ENCODE results near the gene PRKN. TPM values are rescaled to one million over a fixed set of nuclear protein-coding genes. Genes with fewer than 3 reads are reported as not detected.

PRKN gene
- total RNA-seq, 4 donors from 2014 or later, result 5.5 to 17.9 (median 6.8) TPM

GRCh38 chr6:162442687-162443086, 284.9 kb downstream of the PRKN start:
- TF ChIP-seq, protein P1, sequence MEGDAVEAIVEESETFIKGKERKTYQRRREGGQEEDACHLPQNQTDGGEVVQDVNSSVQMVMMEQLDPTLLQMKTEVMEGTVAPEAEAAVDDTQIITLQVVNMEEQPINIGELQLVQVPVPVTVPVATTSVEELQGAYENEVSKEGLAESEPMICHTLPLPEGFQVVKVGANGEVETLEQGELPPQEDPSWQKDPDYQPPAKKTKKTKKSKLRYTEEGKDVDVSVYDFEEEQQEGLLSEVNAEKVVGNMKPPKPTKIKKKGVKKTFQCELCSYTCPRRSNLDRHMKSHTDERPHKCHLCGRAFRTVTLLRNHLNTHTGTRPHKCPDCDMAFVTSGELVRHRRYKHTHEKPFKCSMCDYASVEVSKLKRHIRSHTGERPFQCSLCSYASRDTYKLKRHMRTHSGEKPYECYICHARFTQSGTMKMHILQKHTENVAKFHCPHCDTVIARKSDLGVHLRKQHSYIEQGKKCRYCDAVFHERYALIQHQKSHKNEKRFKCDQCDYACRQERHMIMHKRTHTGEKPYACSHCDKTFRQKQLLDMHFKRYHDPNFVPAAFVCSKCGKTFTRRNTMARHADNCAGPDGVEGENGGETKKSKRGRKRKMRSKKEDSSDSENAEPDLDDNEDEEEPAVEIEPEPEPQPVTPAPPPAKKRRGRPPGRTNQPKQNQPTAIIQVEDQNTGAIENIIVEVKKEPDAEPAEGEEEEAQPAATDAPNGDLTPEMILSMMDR (IDR thresholded peaks at IDR 0.05), result peak; percentile 15 to 32 (median 19)
- no peak for TF ChIP-seq EP300 (IDR thresholded peaks at IDR 0.05)
- no peak overlapping the region for H3K27ac ChIP-seq
- H3K9me3 ChIP-seq, result peaks cover 0 to 19% (median 0%) of the 10 kb centered on the region in 4 donors
- 44 to 47% methylated on average over 6 of the region's 6 CpGs for WGBS, 2 donors
- DNase-seq (ENCODE audit: low spot score in 2 of 2), result no peak
- H3K4me1 ChIP-seq, result no peaks in the 10 kb centered on the region
- peaks cover 0 to 25% (median 0%) of the 10 kb centered on the region in 3 donors for H3K36me3 ChIP-seq
- no peak overlapping the region for H3K4me3 ChIP-seq
- no peaks in the 10 kb centered on the region for H3K27me3 ChIP-seq

DNA sequence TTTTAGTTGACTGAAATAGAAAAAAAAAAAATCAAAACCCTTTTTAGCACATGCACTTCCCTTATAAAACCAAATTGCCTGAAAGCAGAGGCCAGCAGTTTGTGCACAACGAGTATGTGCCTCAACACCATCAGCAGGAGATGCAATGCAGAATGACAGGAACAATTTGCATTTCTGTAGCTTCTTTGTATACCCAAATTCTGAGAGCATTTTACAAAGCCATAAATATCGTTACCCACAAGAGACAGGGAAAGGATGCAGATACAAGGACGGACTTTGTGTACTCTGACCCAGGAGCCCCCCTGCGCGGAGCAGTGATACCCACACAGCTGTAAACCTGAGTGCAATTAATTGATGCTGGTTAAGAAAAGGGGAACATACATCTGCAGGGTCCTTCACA, 285.6 kb downstream of the PRKN start:
- H3K4me3 ChIP-seq, result no peak overlapping the region
- H3K36me3 ChIP-seq, result peaks cover 0 to 25% (median 0%) of the 10 kb centered on the region in 3 donors
- H3K27me3 ChIP-seq, result no peaks in the 10 kb centered on the region
- no peaks in the 10 kb centered on the region for H3K4me1 ChIP-seq
- peaks cover 0 to 23% (median 0%) of the 10 kb centered on the region in 4 donors for H3K9me3 ChIP-seq
- WGBS, 2 donors, result 69 to 81% methylated on average over 5 of the region's 5 CpGs
- DNase-seq (ENCODE audit: low spot score in 2 of 2), result no peak
- H3K27ac ChIP-seq, result no peak overlapping the region
- TF ChIP-seq POLR2A (IDR thresholded peaks at IDR 0.05) (no peak), EP300 (IDR thresholded peaks at IDR 0.05) (no peak)
- TF ChIP-seq, protein P1 (IDR thresholded peaks at IDR 0.05), result no peak

DNA sequence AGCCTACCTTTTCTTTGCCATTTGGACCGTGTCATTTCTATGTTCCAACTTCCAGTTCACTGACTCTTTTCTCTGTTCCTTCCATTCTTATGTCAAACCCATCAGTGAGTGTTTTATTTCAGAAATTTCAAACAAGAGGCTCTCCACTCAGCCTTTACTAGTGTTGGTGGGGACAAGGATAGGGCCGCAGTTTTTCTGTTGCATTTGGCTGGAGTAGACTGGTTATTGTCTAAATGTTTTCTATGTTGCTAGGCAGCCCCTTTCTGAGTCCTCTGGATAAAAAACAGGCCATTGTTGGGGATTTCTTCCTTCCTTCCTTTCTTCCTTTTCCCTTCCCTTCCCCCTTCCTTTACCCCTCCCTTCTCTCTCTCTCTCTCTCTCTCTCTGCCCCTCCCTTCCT, 288.6 kb downstream of the PRKN start:
- Histone ChIP-seq H3K27me3 (no peaks in the 10 kb centered on the region), H3K4me3 (no peak overlapping the region), H3K36me3 (peaks cover 0 to 25% (median 0%) of the 10 kb centered on the region in 3 donors), H3K9me3 (peaks cover 0 to 23% (median 0%) of the 10 kb centered on the region in 4 donors), H3K27ac (no peak overlapping the region), H3K4me1 (no peaks in the 10 kb centered on the region)
- 41 to 50% methylated on average over 2 of the region's 2 CpGs for WGBS, 2 donors
- TF ChIP-seq POLR2A (IDR thresholded peaks at IDR 0.05) (no peak), EP300 (IDR thresholded peaks at IDR 0.05) (no peak)
- TF ChIP-seq, protein P1 (IDR thresholded peaks at IDR 0.05), result no peak
- no peak for DNase-seq (ENCODE audit: low spot score in 2 of 2)

GRCh38 chr6:162435071-162435470, 292.5 kb downstream of the PRKN start:
- no peak for TF ChIP-seq EP300 (IDR thresholded peaks at IDR 0.05)
- TF ChIP-seq, protein P1 (IDR thresholded peaks at IDR 0.05), result no peak
- no peak for DNase-seq (ENCODE audit: low spot score in 2 of 2)

DNA sequence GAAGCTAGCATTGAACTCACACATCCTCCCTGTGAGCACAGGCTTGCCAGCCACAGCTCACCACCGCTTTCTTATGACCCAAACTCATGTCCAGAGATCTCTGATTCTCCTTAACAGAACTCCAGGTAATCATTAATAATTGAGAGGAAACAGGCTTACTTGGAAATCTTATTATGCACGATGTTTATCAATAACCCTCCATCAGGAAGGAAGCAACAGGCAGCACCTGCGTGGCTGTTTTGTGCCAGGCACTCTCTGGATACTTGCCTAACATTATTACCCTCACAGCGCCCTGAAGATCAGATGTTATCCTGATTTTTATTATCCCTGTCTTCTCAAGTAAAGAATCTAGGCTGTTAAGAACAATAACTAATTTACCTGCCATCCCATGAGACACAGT, 306.6 kb downstream of the PRKN start:
- TF ChIP-seq POLR2A (IDR thresholded peaks at IDR 0.05) (no peak), EP300 (IDR thresholded peaks at IDR 0.05) (no peak)
- TF ChIP-seq, protein P1 (IDR thresholded peaks at IDR 0.05), result no peak
- no peaks in the 10 kb centered on the region for H3K4me1 ChIP-seq
- H3K9me3 ChIP-seq, result no peaks in the 10 kb centered on the region
- DNase-seq (ENCODE audit: low spot score in 2 of 2), result no peak
- 91 to 95% methylated on average over 4 of the region's 4 CpGs for WGBS, 2 donors
- no peaks in the 10 kb centered on the region for H3K27me3 ChIP-seq
- no peak overlapping the region for H3K4me3 ChIP-seq
- H3K36me3 ChIP-seq, result peaks cover 0 to 13% (median 0%) of the 10 kb centered on the region in 3 donors
- no peak overlapping the region for H3K27ac ChIP-seq

More at GRCh38 chr6:162435071-162435470, 292.5 kb downstream of the PRKN start:
- Histone ChIP-seq H3K9me3 (peaks cover 0 to 23% (median 0%) of the 10 kb centered on the region in 4 donors), H3K27ac (no peak overlapping the region), H3K4me3 (no peak overlapping the region), H3K36me3 (peaks cover 0 to 9% (median 0%) of the 10 kb centered on the region in 3 donors), H3K27me3 (no peaks in the 10 kb centered on the region), H3K4me1 (no peaks in the 10 kb centered on the region)

Data from tibial nerve (tissue), 4 donors.